ENCODE data around the gene SCAMP2.
"Not testable (repeated sequence)": the region's sequence is repeated elsewhere in the genome, so short reads cannot be mapped to it uniquely, and the experiment has no call there.

SCAMP2 gene

DNA sequence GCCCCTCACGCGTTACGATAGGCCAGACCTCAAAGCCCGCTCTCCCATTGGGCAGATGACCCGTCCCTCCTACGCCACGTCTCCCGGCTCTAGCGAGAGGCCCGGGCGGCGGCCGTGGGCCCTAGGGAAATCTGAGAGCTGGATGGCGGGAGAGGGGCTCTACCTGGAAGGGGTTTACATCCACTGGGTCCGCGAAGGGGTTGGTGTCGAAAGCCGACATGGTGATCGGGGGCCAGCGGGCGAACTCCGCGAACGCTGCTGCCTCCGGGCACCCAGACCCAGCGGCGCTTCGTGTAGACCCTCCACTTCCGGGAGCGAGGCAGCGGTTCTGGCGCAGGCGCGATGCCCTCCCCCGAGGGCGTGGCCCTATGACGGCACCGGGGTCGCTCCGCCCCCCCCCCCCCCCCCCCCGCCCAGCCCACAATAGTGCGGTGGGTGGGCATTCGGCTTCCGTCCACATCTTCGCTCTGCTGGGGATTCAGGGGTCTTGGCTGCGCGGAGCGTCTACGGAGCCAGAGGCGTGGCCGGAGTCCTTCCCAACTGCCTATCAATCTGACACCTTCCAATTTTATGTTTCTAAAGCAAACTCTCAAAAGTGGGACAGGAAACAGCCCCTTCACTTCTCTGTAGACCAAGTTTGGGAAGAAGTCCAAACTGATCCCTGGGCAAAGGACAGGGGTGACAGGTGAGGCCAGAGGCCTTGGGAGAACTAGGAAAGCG is at the start of gene SCAMP2:
Gene SCAMP2 (minus strand): TSS at position 330 of the 720 bp plus-strand sequence. CDS start 110 bp downstream, at position 220.
- DNase-seq, result peak; percentile 97

GRCh38 chr15:74920456-74920855 is 47.3 kb upstream of the SCAMP2 start:
- DNase-seq, result no peak

DNA sequence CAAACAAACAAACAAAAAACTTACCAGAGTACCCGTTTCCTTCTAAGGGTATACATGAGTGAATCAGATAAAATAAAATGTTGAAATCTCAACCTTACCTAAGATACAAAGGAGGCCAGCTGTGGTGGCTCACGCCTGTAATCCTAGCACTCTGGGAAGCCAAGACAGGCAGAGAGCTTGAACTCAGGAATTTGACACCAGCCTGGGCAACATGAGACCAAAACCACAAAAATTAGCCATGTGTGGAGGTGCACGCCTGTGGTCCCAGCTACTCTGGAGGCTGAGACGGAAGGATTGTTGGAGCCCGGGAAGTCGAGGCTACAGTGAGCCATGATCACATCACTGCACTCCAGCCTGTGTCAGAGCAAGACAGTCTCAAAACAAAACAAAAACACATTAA is 44.5 kb upstream of the SCAMP2 start:
- DNase-seq, result no peak

- DNase-seq, result not testable (repeated sequence)
These were observed 40.6 kb upstream of the SCAMP2 start for GRCh38 chr15:74913799-74914198.

- no peak for DNase-seq
These were observed 39.9 kb upstream of the SCAMP2 start for GRCh38 chr15:74913041-74913440.

DNA sequence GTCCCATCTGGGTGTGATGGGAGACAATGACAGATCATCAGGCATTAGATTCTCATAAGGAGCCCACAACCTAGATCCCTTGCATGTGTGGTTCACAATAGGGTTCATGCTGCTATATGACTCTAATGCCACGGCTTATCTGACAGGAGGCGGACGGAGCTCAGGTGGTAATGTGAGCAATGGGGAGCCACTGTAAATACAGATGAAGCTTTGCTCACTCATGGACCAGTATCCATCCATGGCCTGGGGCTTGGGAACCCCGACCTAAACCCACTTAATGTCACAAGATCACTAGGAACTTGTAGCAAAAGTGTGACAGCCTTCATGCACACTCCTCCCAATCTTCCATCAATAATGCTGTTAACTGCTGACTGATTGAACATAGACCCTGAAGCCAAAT is 35.5 kb upstream of the SCAMP2 start:
- no peak for DNase-seq

DNA sequence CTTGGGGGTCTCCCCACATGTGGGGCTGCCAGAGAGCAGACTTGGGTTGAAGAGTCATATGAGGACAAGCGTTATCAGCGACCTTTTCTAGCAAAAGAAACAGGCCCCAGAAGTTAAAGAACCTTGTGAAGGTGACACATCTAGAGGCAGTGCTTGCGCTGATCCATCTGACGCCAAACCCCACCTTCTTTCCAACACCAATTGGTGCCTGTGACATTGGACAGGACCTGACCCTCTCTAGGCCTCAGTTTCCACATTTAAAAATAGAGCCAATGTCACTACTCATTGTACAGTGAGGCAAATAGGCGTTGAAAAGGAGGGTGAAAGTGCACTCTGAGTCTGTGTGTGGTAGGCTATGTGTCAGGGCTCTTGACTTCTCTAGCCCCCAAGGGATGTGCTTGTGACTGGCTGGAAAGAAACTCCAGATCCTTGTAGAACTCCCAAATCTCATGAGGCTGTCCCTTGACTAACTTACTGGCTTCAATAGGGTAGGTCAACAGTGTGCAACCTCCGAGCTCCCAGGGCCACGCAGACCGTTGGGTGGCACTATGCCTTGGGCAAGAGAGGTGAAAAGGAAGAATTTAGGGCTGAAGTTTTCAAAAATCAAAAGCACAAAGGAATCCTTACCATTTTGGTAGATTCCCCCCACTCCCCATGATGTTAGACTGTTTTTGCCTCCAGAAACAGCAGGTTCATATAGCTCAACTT is 34.2 kb upstream of the SCAMP2 start:
- DNase-seq, result no peak

- DNase-seq, result peak; percentile 92
These were observed 33.4 kb upstream of the SCAMP2 start, which contains the start of gene FAM219B for GRCh38 chr15:74906450-74907162. Gene FAM219B, minus strand, starts transcription at chr15:74906851. Its CDS starts 51 bp downstream, at chr15:74906800.

DNA sequence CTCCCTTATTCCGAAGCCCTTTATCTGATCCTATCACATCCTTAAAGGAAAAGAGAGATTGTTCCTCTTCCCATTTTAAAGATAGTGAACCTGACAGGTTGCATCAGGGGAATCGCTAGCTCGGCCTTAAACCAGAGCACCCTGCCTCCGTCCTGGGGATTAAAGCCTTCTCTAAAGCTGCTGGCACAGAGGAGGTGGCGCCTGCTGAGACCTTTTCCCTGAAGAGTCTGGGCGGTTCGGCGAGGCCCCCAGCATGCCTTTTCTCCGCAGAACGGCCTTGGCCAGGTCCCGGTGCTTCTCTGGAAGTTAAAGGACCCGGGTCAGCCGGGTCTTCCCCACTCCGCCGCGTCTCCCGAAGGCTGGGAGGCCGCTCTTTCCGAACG is 32.9 kb upstream of the SCAMP2 start:
- DNase-seq, result no peak

DNA sequence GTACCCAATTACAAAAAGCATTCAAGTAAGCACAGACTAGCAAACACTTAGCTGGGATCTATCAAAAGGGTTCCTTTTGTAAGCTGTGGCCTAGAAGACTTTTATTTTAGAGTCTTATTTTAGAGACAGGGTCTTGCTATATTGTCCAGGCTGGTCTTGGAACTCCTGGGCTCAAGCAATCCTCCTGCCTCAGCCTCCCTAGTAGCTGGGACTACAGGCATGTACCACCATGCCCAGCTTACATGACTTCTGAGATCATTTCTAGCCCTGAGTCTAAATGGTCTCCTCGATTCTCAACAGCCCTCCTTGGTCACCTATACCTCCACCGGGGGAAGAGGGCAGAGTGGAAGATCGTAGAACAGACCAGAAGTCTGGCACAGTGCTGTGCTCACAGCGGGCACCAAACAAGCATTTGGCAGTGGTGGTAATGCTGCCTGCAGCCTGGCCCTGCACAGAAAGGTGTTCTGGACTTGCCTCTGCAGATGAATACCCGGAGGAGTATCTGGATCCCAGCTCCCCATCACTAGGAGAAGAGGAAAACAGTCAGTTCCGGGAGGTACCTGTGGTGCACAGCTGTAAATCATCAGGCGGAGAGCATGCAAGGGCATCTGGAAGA is 31.1 kb upstream of the SCAMP2 start:
- no peak for DNase-seq

- no peak for DNase-seq
These were observed 30.5 kb upstream of the SCAMP2 start for GRCh38 chr15:74903676-74904075.

GRCh38 chr15:74902295-74903075 is 29.3 kb upstream of the SCAMP2 start:
- no peak for DNase-seq

DNA sequence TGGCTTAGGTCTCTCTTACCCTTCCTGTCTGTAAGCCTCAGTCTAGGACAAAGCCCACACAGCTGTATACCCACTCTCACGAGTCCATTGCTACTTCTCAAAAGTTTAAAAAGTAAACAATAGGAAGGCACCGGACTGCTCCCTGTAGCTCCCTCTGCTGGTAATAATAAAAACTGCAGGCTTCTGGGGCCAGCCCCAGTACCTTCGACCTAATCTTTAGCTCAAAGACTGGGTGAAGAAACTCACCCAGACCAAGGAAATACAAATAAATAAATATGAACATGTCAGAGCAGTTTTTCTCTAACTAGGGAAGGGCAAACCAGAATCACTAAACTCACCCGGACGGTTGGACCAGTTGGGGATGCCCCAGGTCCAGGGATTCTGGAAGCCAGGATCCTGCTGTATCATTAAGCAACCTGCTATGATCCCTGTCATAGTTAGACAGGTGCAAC is 28.5 kb upstream of the SCAMP2 start:
- DNase-seq, result peak; percentile 81

- DNase-seq, result no peak
These were observed 24.1 kb upstream of the SCAMP2 start for GRCh38 chr15:74897300-74897701.

GRCh38 chr15:74896316-74896715 is 23.2 kb upstream of the SCAMP2 start:
- DNase-seq, result no peak

DNA sequence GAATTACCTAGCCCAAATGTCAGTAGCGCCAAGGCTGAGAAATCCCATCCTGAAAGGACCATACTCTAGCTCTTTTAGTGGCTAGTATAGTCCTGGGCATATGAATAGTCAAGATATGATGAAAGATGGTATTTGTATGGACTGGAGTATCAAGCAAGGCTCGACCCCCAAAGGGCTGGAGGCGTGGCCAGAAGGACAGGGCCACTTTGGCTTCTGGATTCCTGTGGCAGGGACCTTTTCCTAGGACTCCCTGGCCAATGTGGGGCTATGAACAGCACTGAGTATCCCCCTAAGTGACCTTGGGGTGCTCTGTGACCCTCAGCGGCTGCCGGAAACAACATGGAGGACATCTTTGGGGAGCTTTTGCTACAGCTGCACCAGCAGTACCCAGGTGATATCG is 22.7 kb upstream of the SCAMP2 start:
- no peak for DNase-seq

GRCh38 chr15:74894383-74894782 is 21.2 kb upstream of the SCAMP2 start:
- DNase-seq, result not testable (repeated sequence)

- DNase-seq, result no peak
These were observed 20.5 kb upstream of the SCAMP2 start for GRCh38 chr15:74893627-74894026.

GRCh38 chr15:74892931-74893330 is 19.8 kb upstream of the SCAMP2 start:
- no peak for DNase-seq

GRCh38 chr15:74892313-74892712 is 19.1 kb upstream of the SCAMP2 start:
- DNase-seq, result no peak

DNA sequence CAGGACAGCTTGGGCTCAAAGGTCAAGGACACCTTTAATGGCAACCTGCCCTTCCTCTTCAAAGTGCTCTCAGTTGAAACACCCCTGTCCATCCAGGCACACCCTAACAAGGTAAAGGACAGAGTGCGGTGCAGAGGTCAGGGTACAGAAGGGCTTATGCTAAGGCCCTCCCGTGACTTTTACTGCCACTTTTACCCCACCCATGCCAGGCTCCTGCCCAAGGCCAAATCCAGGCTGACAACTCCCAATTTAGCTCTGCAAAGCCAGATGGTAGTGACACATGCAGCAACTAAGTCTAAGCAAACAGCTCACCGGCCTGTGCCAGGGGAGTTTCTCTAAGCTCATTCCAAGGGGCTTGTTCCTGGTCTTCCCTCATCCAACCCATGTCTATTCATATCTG is 18.3 kb upstream of the SCAMP2 start:
- no peak for DNase-seq

DNA sequence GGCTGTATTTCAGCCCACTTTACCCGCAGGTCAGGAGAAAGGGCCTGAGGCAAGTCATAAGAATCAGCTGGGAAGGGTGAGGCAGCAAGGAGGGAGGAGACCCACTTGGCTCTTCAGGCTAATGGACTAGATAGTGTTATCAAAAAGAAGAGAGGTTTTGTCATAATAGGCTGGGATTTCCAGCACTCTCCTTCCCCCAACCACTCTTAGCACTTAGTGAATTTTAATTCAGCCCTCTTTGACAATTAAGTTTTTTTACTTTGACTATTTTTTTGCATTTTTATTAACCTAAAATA is 17.4 kb upstream of the SCAMP2 start:
- no peak for DNase-seq
